Neutrophil (primary cell): ENCODE measurements around the gene TEAD4.

Experiments
- H3K27ac ChIP-seq: fragments of 200-600 bp; sonication (generic); 2 replicates; pipeline ENCODE4 v1.5.1; 2016; ENCODE audit warnings: mild to moderate bottlenecking, moderate library complexity
- H3K27me3 ChIP-seq: fragments of 200-600 bp; sonication (generic); 2 replicates; pipeline ENCODE4 v1.6.0; 2016; ENCODE audit warnings: mild to moderate bottlenecking
- H3K36me3 ChIP-seq: fragments of 200-600 bp; sonication (generic); 2 replicates; pipeline ENCODE4 v1.5.1; 2017
- H3K4me1 ChIP-seq, 2 experiments: fragments of 200-600 bp in 1 of 2; sonication (generic) in 1 of 2; 1 replicate in 1 of 2; 2 replicates in 1 of 2; pipeline versions ENCODE4 v1.5.1 to v1.6.1; 2013 to 2016; ENCODE audit warnings: low read depth in 1 of 2, low read length in 1 of 2, mild to moderate bottlenecking in 1 of 2, moderate library complexity in 1 of 2; ENCODE audit not compliant: control insufficient read depth in 1 of 2, insufficient read depth in 1 of 2
- H3K4me3 ChIP-seq, 2 experiments: fragments of 200-600 bp in 1 of 2; sonication (generic) in 1 of 2; 1 replicate in 1 of 2; 2 replicates in 1 of 2; pipeline ENCODE4 v1.5.1; 2013 to 2016; ENCODE audit warnings: low read depth in 1 of 2, low read length in 1 of 2, mild to moderate bottlenecking in 1 of 2, moderate library complexity in 1 of 2
- H3K9me3 ChIP-seq: fragments of 200-600 bp; sonication (generic); 2 replicates; pipeline ENCODE4 v1.5.1; 2016
- CTCF ChIP-seq: fragments of 200-600 bp; sonication (generic); IDR thresholded peaks from 2 replicates; pipeline ENCODE4 v1.5.1; 2016; ENCODE audit warnings: antibody characterized with exemption

TEAD4 gene

GRCh38 chr12:3016191-3016590 lies 57.0 kb downstream of the TEAD4 start:
- Histone ChIP-seq H3K36me3 (no peaks in the 10 kb centered on the region), H3K4me1 (no peaks in the 10 kb centered on the region)

GRCh38 chr12:3017281-3017680 lies 58.1 kb downstream of the TEAD4 start:
- TF ChIP-seq CTCF: no peak
- H3K4me1 ChIP-seq: no peaks in the 10 kb centered on the region
- H3K27me3 ChIP-seq: peaks cover 4% of the 10 kb centered on the region
- no peak overlapping the region for H3K27ac ChIP-seq
- no peak overlapping the region for H3K4me3 ChIP-seq
- no peaks in the 10 kb centered on the region for H3K36me3 ChIP-seq
- no peaks in the 10 kb centered on the region for H3K9me3 ChIP-seq

More at GRCh38 chr12:3016191-3016590, 57.0 kb downstream of the TEAD4 start:
- peaks cover 4% of the 10 kb centered on the region for H3K27me3 ChIP-seq
- H3K4me3 ChIP-seq: no peak overlapping the region
- no peak overlapping the region for H3K27ac ChIP-seq
- no peak for TF ChIP-seq CTCF
- no peaks in the 10 kb centered on the region for H3K9me3 ChIP-seq

GRCh38 chr12:3018284-3019004 lies 59.2 kb downstream of the TEAD4 start:
- TF ChIP-seq CTCF: no peak
- Histone ChIP-seq H3K27me3 (peaks cover 4% of the 10 kb centered on the region), H3K4me3 (no peak overlapping the region), H3K36me3 (no peaks in the 10 kb centered on the region), H3K27ac (no peak overlapping the region), H3K9me3 (no peaks in the 10 kb centered on the region), H3K4me1 (no peaks in the 10 kb centered on the region)

- Histone ChIP-seq H3K4me1 (no peaks in the 10 kb centered on the region), H3K9me3 (no peaks in the 10 kb centered on the region), H3K36me3 (no peaks in the 10 kb centered on the region), H3K27ac (no peak overlapping the region), H3K4me3 (no peak overlapping the region), H3K27me3 (peaks cover 4% of the 10 kb centered on the region)
- TF ChIP-seq CTCF: no peak
These were observed 59.9 kb downstream of the TEAD4 start for GRCh38 chr12:3019005-3019680.

GRCh38 chr12:3020399-3020798 lies 61.2 kb downstream of the TEAD4 start:
- no peaks in the 10 kb centered on the region for H3K27me3 ChIP-seq
- no peak for TF ChIP-seq CTCF
- no peaks in the 10 kb centered on the region for H3K36me3 ChIP-seq

More at GRCh38 chr12:3020399-3020798, 61.2 kb downstream of the TEAD4 start:
- Histone ChIP-seq H3K4me1 (no peaks in the 10 kb centered on the region), H3K27ac (no peak overlapping the region), H3K9me3 (no peaks in the 10 kb centered on the region), H3K4me3 (no peak overlapping the region)
